Cerebellar cortex (tissue), 1 donor: ENCODE results near the gene SLC35E4.
"Not testable (repeated sequence)": the region's sequence is repeated elsewhere in the genome, so short reads cannot be mapped to it uniquely, and the experiment has no call there.

Experiments used
- DNase-seq: peaks from one replicate; pipeline ENCODE4 v3.0.0-alpha.2; 2015; ENCODE audit warnings: low spot score

The SLC35E4 gene

DNA sequence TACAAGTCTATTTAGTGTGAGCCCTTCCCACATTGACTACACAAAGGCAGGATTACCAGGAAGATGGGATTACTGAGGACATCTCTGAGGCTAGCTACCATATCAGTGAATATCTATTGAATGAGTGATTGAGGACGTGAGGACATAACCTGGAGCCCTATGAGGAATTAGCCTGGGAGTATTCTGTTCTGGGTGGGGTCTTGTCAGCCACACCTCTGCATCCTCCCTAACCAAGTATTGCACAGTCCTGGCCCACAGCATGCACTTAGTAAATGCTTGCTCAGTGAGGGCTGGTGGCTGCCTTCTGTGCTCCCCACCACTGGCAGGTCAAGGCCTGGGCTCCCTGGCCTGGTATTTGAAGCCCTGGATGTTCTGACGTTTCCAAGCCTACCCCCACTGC, 17.3 kb downstream of the SLC35E4 start:
- DNase-seq: no peak

DNA sequence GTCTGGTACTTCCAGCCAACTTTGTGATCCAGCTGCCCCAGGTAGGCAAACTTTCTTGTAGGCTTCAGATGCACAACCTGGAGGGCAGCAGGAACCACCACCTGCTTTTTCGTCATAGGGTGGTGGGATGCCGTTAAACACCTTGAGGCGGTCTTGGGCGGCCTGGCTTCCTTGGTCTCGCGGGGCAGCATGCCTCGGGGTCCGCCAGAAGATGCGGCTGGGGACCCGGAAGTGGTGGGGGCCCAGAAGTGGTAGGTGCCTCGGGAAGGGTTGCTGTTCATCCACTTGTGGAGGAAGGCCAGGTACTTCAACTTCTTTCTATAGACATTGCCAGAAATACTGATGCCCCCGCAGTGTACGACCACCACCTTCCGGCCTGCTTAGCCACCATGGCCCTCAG, 18.8 kb downstream of the SLC35E4 start:
- no peak for DNase-seq

DNA sequence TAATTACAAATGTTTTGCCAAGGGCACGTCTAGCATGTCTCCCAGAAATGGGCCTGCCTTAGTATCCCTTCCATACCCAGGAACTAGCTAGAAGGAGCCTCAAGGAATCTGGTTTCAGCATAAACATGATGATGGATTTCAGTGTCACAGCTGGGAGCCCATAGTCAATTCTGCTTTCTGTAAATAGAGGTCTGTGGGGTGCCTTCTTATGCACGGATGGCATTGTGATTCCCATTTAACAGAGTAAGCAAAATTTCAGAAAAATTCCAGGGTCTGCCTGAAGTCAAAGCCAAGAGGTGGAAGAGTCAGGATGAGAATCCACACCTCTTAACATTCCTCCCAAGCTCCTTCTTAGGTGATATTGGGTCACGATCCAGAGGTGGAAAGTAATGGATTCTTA, 20.0 kb downstream of the SLC35E4 start:
- DNase-seq: no peak

DNA sequence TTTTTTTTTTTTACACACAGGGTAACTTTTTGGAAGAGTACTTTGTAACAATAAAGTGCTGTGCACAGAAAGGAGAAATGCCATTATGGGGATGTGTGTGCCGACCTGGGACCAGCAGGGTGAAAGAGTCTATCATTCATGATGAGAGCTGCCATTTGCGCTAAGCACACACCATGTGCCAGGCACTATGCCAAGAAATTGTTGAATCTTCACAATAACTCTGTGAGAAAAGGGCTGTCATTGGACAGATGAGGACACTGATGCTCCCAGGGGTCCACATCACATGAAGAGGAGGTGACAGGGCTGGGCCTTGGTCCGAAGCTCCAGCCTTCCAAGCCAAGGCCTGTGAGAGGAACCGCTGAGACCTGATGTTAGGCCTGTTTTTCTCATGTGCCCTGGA, 26.5 kb downstream of the SLC35E4 start:
- DNase-seq: no peak

DNA sequence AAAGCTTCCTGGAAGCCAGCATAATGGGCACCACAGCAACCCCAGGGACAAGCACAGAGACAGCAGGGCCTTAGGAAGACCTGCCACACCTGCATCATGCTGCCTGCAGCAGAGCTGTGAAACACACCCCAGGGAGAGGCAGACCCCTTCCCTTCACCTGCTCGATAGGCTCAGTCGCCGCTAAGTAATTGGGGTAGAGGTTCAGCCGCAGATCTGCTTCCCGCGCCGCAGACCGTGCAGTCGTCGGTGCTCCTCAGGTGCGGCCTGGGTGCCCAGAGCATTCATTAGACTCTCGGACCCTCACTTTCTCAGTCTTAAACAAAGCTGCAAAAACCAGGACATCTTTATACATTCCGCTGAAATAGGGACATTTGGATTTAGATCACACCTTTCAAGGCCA, 29.2 kb downstream of the SLC35E4 start:
- no peak for DNase-seq

DNA sequence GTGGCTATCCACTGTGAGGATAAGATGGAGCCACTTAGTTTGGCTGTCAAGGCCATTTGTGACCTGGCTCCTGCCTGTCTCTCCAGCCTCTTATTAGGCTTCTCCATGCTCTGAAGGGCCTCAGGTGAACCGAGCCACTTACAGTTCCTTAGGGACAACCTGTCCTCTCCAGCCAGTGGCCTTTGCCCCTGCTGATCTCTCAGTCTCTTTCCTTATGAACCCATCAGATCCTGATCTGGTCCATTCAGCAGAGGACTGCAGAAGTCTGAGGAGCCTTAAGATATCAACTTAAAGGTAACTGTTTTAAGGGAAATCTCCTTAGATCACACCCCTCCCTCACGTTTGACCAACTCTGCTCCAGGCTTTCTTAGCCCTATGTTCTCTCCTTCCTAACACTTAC, 29.7 kb downstream of the SLC35E4 start:
- no peak for DNase-seq

DNA sequence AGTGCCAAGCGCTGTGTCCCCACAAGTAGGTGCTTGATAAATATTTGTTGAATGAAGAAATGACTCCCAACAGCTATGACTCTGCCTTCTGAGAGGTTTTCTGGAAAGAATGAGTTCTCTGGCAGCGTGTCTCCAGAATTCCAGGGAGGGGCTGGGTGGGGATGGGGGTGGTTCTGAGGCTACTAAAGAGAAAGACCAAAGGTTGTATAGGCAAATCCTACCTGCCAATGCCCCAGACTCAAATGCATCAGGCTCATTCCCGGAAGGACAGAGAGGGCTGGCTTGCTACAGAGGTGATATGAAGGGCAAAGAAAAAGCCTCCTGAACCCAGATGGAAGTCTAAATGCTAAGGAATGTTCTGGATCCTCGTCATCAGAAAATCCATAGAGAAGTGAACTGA, 30.2 kb downstream of the SLC35E4 start:
- no peak for DNase-seq

DNA sequence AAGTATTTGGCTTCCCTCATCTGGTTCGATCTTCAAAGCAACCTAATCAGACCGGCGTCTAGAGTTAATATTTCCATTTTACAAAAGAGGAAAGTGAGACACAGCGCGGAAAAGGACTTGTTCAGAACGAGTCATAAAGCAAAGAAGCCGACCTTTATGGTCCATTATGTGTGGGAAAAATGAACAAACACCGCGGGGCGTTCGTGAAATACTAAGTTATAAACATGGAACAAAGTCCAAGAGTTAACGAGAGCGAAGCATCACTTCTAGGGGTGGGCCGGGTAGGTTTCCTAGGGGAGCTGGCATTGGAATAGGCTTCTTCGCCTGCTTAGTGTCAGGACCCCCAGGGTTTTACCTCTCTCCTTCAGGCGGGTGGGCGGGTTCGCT, 31.5 kb downstream of the SLC35E4 start:
- DNase-seq: peak; percentile 8

DNA sequence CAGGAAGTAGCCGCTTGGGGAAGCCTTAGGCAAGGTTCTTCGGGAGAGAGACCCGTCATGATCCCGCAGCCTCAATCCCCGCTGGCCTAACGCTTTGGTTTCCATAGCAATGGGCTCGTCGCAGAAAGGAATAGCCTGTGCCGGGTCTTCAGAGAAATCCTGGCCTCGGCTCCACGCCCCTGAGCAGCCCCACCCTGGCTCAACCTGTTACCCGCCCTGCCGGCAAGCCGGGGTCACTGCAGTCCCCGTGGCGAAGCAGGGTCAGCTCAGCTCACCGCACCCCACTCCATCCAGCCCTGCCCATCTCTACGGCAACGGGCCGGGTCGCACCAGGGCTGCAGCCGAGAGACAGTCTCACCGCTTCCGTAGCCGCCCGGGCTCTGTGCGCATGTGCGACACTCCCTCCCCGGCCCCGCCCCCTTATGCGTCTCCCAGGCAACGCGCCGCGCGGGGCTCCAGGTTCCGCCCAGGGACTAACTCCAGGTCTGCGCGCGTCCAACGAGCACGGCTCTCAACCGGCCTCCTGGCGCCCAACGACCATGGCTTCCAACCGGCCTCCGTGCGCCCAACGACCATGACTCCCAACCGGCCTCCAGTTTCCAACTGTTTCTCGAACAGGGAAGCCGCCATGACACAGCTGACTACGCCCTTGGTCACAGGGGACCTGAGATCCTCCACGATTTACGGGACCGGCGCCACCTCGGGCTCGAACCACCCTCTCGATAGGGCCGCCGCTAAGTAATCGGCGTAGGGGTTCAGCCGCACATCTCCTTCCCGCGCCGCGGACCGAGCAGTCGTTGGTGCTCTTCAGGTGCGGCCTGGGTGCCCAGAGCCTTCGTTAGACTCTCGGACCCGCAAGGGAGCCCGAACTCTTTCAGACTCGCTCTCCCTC, 32.2 kb downstream of the SLC35E4 start, which contains the start of gene DUSP18:
TSS of gene DUSP18 (minus strand) at position 382 of the 892 bp plus-strand sequence. CDS start 3,872 bp downstream, outside the sequence.
- peak; percentile 91 for DNase-seq

DNA sequence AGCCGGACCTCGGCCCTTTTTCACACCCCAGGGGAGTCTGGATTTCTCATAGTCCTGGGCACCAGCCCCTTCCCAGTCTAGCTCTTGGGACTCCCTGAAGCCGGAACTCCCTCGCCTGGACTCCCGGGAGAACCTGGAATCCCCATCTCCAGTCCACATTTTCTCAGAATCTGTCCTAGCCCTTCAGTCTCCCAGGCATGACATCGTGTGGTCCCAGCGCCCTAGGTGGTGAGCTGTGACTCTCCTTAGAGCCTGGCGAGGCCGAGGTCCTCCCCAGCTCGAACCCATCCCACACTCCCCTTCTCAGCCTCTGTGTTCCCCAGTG, 32.8 kb downstream of the SLC35E4 start:
- no peak for DNase-seq

DNA sequence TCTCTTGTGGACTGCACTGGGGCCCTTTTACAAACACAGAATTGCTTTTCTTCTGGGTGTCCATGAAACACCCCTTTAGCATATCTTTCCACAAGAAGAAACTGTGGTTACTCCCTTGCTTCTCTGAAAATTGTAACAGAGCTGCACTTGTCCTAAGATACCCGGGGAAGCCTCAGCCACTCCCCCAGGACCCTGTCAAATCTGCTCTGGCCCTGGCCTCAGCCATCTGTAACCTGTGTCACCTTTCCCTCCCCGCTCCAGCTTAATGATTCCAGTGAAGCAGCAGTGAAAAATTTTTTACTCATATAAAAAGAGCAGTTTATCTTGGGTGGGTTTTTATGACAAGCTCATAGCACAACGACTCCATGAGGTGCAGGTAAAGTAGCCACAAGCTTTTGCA, 35.5 kb downstream of the SLC35E4 start:
- DNase-seq: no peak

DNA sequence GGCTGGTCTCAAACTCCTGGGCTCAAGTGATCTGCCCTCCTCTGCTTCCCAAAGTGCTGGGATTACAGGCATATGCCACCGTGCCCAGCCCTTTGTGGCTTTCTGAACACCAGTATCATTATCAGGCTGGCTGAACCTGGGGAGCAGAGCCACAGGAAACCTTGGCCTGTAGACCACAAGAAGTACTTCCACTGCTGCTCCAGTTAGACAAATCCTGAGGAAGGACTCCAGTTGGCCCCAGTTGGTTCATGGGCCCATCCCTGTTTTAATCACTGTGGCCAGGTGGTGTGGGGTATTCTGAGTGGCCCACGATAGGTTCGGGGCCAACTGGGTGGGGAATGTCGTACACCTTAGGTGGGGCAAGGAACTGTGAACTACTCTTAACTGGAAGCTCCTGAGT, 37.6 kb downstream of the SLC35E4 start:
- no peak for DNase-seq

DNA sequence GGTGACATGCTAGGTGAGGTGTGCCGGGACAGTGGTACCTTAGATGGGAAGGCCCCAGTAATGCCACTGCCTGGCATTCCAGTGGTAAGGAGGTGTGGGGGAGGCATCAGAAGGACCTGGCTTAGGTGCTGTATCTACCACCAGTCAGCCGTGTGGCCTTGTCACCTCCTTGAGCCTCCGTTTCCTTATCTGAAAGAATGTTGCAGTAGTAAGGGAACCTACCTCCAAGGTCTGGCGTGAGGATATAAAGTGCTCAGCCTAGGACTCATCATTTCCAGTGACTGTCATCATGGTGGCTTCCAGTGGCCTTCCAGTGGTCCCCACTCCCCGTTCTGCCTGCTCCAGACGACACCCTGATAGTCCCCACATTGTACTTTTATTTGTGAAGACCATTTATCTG, 38.9 kb downstream of the SLC35E4 start:
- no peak for DNase-seq

DNA sequence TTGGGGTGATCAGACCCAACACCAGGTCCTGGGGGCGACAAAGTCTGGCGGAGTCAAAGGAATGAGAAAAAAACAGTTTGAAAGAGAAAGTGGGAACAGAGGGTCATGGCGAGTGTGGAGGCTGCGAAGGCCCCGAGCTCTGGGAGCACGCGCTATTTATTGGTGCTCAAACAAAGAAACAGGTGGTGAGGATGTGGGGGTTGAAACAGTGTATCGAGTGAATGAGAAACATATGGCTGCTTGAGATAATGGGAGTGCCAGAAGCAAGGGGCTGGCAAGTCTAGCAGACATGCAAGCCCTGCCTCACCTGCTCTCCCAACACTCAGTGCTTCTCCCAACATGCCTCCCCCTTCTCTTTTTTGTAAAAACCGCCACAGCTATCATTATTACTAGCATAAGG, 39.9 kb downstream of the SLC35E4 start:
- peak; percentile 59 for DNase-seq

DNA sequence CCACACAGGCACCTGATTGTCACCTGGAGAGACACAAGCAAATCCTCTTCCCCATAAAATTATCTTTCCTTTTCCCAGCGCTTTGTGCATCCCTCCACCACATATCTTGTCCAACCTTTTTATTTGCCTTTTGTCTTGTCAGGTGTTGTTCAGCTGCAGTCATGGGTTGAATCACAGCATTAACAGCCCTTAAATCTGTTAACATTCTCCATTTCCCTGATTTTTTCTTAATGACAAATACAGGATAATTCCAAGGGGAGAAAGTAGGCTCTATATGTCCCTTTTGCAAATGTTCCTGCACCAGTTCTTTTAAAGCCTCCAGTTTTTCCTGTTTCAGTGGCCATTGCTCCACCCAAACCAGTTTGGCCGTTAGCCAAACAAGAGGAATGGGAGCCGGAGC, 41.0 kb downstream of the SLC35E4 start:
- not testable (repeated sequence) for DNase-seq

DNA sequence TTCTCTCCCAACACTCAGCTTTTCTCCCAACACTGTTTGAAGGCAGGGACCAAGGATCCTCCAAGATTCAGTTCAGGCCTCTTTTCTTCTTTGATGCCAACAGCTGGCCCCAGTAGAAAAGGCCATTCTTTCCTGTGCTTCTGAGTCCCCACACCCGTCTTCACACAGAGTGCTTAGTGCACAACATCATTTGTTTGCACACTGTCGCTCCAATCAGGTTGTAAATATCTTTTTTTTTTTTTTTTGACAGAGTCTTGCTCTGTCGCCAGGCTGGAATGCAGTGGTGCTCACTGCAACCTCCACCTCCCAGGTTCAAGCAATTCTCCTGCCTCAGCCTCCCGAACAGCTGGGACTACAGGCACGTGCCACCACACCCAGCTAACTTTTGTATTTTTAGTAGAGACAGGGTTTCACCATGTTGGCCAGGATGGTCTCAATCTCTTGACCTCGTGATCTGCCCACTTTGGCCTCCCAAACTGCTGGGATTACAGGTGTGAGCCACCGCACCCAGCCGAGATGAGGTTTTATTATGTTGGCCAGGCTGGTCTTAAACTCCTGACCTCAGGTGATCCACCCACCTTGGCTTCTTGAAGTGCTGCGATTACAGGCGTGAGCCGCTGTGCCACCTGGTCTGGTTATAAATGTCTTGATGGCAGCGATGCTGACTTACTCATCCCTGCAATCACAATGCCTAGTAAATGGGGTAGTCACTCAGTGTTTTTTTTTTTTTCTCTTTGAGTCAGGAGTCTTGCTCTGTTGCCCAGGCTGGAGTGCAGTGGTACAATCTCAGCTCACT, 44.5 kb downstream of the SLC35E4 start:
- DNase-seq: not testable (repeated sequence)

DNA sequence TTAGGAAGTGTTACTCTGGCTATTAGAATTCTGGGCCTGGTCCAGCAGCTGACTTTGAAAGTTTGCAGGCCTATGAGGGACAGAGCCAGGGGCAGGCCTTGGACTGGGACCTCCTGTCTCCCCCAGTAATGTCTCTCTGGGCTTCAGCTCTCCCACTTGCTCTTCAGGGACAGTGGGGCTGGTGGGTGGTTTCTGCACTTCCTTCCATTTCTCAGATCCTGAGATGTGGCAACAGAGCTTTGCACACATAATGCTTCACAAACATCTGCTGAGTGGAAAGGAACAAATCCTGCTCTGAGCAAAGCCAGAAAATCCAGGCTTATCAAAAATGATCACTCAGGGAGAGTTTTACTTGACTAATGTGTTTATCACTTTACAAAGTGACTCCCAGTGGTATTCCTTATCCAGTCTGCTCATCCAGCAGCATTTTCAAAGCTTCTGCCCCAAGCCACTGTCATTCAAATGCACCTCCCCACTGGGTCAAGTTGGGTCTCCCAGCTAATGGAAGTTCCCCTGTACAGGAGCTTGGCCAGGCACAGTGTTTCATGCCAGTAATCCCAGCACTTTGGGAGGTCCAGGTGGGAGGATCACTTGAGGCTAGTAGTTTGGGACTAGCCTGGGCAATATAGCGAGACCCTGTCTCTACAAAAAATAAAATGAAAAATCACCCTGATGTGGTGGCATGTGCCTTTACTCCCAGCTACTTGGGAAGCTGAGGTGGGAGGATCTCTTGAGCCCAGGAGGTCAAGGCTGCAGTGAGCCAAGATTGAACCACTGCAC, 45.6 kb downstream of the SLC35E4 start:
- no peak for DNase-seq

DNA sequence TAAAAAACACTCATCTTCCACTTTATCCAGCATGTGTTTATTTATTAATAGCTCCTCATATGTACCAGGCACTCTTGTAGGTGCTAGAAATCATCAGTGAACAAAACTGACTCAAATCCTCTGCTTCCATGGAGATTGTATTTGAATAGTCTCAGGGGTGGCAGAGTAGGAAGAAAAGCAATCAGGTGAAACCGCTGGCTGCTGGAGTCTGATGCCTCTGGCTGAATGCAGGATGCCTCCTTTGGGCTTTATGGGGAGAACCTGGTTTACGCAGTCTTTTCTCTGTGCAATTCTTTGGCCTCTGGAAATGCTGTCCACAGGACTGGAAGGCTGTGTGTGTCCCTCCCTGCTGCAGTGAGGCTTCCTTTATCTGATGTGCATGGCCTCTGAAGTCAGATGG, 46.2 kb downstream of the SLC35E4 start:
- no peak for DNase-seq

DNA sequence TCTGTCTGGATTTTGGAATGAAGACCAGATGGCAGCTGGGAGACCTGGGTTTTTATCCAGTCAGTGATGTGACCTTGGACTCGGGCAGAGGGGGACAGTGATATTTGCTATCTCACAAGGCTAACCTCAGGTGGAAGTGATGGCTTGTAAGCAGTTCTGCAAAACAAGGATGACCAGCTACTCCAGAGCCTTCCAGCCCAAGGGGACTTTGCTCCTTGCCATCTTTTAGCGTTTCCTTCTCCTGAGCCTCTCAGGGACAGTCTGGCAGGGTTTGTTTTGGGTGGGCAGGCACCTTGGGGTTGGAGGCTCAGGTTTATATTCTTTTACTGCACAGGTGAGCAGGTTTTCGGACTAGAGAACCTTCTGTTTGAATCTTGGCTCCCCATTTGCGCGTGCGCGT, 49.6 kb downstream of the SLC35E4 start:
- no peak for DNase-seq

DNA sequence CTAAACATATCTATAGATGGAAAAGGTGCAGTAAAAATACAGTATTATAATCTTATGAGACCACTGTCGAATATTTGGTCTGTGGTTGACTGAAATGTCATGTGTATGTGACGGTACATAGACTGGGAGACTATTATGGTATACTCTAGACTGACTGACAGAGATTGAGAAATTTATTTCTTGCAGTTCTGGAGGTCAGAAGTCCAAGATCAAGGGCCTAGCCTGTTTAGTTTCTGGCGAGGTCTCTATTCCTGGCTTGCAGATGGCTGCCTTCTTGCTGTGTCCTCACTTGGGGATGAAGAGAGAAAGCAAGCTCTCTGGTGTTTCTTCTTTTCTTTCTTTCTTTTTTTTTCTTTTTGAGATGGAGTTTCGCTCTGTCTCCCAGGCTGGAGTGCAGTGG, 51.8 kb downstream of the SLC35E4 start:
- no peak for DNase-seq

DNA sequence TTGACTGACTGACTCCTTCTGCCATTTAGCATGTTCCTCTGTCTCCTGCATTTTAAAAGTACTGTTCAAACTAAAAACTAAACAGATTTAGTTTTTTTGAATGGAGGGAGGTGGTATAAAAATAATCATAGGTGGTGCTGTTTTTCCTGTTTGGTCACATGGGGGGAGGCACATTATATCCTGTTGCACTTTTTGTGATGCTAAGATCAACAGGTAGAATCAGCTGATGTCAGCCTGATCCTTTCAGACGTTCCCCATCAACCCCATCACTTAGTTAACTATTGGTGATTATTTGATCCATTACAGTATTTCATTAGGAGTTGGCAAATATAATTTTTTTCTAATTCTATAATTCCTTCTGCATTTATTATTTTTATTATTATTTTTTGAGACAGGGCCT, 54.0 kb downstream of the SLC35E4 start:
- no peak for DNase-seq

DNA sequence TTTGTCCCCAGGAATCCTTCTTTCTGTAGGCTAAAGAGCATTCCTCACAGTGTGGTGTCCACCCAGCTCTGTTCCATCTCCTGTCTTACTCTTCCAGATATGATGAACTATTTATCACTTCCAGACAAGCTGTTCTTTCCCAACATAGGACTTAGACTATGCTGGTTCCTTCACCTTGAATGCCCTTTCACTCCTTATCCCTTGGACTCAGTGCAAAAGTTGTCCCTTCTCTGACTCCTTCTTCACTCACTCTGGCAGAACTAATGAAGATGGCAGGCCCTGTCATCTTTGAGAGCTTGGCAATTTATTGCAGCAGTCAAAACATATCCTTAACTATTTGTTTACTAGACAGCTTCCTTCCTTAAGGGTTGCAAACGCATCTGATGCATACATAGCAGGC, 55.6 kb downstream of the SLC35E4 start:
- DNase-seq: no peak
